ENCODE results near the gene UST. TPM values are rescaled to one million over a fixed set of nuclear protein-coding genes. Genes with fewer than 3 reads are reported as not detected.

Gene UST
- total RNA-seq, 4 donors from 2014 or later = 2.3 to 8.4 (median 2.8) TPM

DNA sequence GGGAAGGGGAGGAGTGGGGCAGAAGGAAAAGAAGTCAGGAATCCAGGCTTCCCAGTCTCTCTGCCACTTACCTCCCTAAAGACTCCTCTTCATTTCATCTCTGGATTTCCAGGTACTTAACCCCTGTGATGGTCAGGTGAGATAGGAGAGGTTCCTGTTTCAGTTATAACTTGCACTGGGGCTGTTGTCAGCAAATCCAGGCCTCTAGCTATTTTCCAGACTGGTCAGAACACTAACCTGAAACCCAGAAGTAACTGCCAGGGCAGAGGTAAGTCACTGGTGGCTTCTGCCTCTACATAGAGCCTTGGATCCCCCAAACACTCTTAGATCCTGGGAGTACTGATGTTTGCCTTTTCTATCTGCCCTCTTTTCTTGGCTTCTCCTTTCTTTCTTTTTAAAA lies 337.2 kb downstream of the UST start:
- ATAC-seq = no peak
- Histone ChIP-seq H3K9me3 (no peaks in the 10 kb centered on the region), H3K4me3 (no peak overlapping the region), H3K27me3 (no peaks in the 10 kb centered on the region), H3K27ac (no peak overlapping the region), H3K36me3 (no peaks in the 10 kb centered on the region), H3K4me1 (no peaks in the 10 kb centered on the region)
- intact Hi-C loops (cut with DNase I; ENCODE audit: low total_unique reads) (loop anchor here (5.0 kb wide), 1 partner anchor 433 kb away; no protein-coding TSS in a partner anchor), in situ Hi-C loops (cut with MboI; ENCODE audit: low sequenced_read_pairs in 4 of 4) (loop anchor here (5.0 kb wide), 2 partner anchors 348 to 353 kb away; no protein-coding TSS in a partner anchor)
- TF ChIP-seq, protein P1, sequence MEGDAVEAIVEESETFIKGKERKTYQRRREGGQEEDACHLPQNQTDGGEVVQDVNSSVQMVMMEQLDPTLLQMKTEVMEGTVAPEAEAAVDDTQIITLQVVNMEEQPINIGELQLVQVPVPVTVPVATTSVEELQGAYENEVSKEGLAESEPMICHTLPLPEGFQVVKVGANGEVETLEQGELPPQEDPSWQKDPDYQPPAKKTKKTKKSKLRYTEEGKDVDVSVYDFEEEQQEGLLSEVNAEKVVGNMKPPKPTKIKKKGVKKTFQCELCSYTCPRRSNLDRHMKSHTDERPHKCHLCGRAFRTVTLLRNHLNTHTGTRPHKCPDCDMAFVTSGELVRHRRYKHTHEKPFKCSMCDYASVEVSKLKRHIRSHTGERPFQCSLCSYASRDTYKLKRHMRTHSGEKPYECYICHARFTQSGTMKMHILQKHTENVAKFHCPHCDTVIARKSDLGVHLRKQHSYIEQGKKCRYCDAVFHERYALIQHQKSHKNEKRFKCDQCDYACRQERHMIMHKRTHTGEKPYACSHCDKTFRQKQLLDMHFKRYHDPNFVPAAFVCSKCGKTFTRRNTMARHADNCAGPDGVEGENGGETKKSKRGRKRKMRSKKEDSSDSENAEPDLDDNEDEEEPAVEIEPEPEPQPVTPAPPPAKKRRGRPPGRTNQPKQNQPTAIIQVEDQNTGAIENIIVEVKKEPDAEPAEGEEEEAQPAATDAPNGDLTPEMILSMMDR (IDR thresholded peaks at IDR 0.05 in 4 of 5, conservative IDR thresholded peaks at IDR 0.05 in 1 of 5) = no peak
- no peak for TF ChIP-seq POLR2A (IDR thresholded peaks at IDR 0.05)
- no peak for DNase-seq

DNA sequence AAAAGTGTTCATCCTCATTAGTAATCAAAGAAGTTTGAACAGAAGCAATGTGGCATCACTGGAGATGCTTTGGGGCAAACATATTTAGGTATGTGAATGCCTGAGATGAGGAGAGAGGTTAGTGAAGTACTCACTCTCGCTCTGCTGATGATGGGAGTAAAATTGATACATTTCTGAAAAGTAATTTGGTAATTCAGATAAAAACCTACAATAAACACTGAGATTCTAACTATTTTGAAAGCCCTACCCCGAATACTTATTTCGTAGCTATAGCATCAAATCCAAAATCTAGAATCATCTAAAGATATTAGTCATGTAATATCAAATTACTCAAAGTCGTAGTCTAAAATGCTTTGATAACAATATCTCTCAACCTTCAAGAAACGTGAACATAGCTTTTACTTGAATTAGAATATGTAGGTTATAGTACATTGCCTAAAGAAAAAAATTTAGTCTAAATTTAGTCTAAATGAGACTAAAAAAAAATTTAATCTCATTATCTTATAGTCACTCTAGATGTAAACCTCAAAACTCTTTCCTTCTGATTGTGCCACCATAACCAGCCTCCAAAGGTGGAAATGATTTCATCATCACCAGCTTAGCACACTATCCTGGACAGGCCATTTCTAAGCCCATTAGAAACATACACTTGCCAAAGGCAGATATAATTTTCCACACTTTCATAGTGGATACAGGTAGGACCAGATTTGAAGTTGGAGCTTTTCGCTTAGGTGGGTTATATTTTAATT lies 338.2 kb downstream of the UST start:
- TF ChIP-seq, protein P1 (IDR thresholded peaks at IDR 0.05 in 4 of 5, conservative IDR thresholded peaks at IDR 0.05 in 1 of 5) = no peak
- no peak for TF ChIP-seq POLR2A (IDR thresholded peaks at IDR 0.05)
- no peaks in the 10 kb centered on the region for H3K27me3 ChIP-seq
- no peaks in the 10 kb centered on the region for H3K36me3 ChIP-seq
- no peaks in the 10 kb centered on the region for H3K4me1 ChIP-seq
- DNase-seq = no peak
- no peaks in the 10 kb centered on the region for H3K9me3 ChIP-seq
- in situ Hi-C loops (cut with MboI; ENCODE audit: low sequenced_read_pairs in 4 of 4) = loop anchor here (5.0 kb wide), 2 partner anchors 347 to 352 kb away; no protein-coding TSS in a partner anchor
- intact Hi-C loops (cut with DNase I; ENCODE audit: low total_unique reads) = loop anchor here (5.0 kb wide), 1 partner anchor 432 kb away; no protein-coding TSS in a partner anchor
- no peak overlapping the region for H3K27ac ChIP-seq
- no peak overlapping the region for H3K4me3 ChIP-seq
- ATAC-seq = no peak

DNA sequence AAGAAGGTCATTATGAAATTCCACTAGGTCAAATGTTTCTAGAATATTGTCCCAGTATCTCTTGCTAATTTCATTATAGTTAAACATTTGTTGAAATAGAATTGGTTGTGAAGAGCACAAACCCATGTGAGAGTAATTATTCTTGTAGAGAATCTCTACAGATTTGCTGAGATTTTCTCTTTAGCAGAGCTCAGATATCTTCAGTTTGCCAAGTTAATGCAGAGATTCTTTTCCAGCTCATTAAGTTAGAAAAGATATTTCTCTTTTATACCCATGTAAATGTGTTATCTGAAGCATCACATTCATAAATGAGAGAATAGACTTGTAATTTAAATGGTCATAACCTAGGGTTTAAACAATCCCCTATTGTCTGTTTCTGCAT lies 338.7 kb downstream of the UST start:
- Histone ChIP-seq H3K27me3 (no peaks in the 10 kb centered on the region), H3K4me1 (no peaks in the 10 kb centered on the region), H3K9me3 (no peaks in the 10 kb centered on the region), H3K36me3 (no peaks in the 10 kb centered on the region), H3K27ac (no peak overlapping the region), H3K4me3 (no peak overlapping the region)
- intact Hi-C loops (cut with DNase I; ENCODE audit: low total_unique reads) = no loop called here
- ATAC-seq = no peak
- no peak for DNase-seq
- in situ Hi-C loops (cut with MboI; ENCODE audit: low sequenced_read_pairs in 4 of 4) = no loop called here
- TF ChIP-seq POLR2A (IDR thresholded peaks at IDR 0.05) = no peak
- TF ChIP-seq, protein P1 (IDR thresholded peaks at IDR 0.05 in 4 of 5, conservative IDR thresholded peaks at IDR 0.05 in 1 of 5) = no peak

DNA sequence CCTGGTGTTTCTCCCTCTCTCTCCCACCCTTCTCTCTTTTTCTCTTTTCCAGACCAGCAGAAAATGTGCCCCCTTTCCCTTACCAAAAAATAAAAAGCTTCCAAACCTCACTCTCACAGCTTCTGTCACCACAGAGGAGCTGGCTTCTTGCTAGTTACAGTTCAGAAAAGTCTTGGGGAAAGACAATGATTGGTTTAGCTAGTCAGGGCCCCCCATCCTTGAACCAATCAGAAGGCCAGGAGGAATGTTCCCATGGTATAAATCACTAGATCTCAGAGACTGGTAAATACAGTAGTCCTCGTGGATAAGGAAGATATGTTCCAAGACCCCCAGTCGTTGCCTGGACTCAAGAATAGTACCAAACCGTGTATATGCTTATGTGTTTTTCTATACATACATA lies 339.5 kb downstream of the UST start:
- in situ Hi-C loops (cut with MboI; ENCODE audit: low sequenced_read_pairs in 4 of 4) (no loop called here), intact Hi-C loops (cut with DNase I; ENCODE audit: low total_unique reads) (no loop called here)
- Histone ChIP-seq H3K27ac (no peak overlapping the region), H3K4me1 (no peaks in the 10 kb centered on the region), H3K36me3 (no peaks in the 10 kb centered on the region), H3K27me3 (no peaks in the 10 kb centered on the region), H3K9me3 (no peaks in the 10 kb centered on the region), H3K4me3 (no peak overlapping the region)
- TF ChIP-seq POLR2A (IDR thresholded peaks at IDR 0.05) = no peak
- TF ChIP-seq, protein P1 (IDR thresholded peaks at IDR 0.05 in 4 of 5, conservative IDR thresholded peaks at IDR 0.05 in 1 of 5) = no peak
- no peak for ATAC-seq
- no peak for DNase-seq

All from gastrocnemius medialis (tissue), 4 donors.